Endodermal cell (in vitro differentiated cells): ENCODE results near the gene KIR2DL4. TPM values are rescaled to one million over a fixed set of nuclear protein-coding genes. Genes with fewer than 3 reads are reported as not detected.

ENCODE experiments used
- DNase-seq: peaks from one replicate; pipeline ENCODE4 v3.0.0-alpha.2; 2017
- H3K27ac ChIP-seq: 2 replicates; pipeline ENCODE4 v1.5.1; 2013; ENCODE audit warnings: mild to moderate bottlenecking, low read depth, low read length, moderate library complexity
- H3K27me3 ChIP-seq: 2 replicates; pipeline ENCODE4 v1.6.1; 2013; ENCODE audit warnings: mild to moderate bottlenecking, low read length, moderate library complexity; ENCODE audit not compliant: insufficient read depth, control insufficient read depth, poor library complexity, severe bottlenecking
- H3K36me3 ChIP-seq: 2 replicates; pipeline ENCODE4 v1.7.0; 2013; ENCODE audit warnings: mild to moderate bottlenecking, low read length, moderate library complexity; ENCODE audit not compliant: control insufficient read depth, insufficient read depth
- H3K4me1 ChIP-seq: one replicate; pipeline ENCODE4 v1.7.0; 2013; ENCODE audit warnings: low read length; ENCODE audit not compliant: control insufficient read depth, insufficient read depth
- H3K4me3 ChIP-seq: 2 replicates; pipeline ENCODE4 v1.5.1; 2013; ENCODE audit warnings: mild to moderate bottlenecking, low read length, moderate library complexity
- H3K9ac ChIP-seq: 2 replicates; pipeline ENCODE4 v1.6.1; 2013; ENCODE audit warnings: mild to moderate bottlenecking, low read length, moderate library complexity; ENCODE audit not compliant: poor library complexity, severe bottlenecking; ENCODE audit errors: extremely low read depth
- H3K9me3 ChIP-seq: 2 replicates; pipeline ENCODE4 v1.6.1; 2013; ENCODE audit warnings: mild to moderate bottlenecking, low read length, moderate library complexity; ENCODE audit not compliant: control insufficient read depth
- H3K27ac Mint-ChIP-seq: 2 replicates; pipeline ENCODE4 v1.8.0; 2020; ENCODE audit warnings: mixed read lengths
- H3K27me3 Mint-ChIP-seq: 2 replicates; pipeline ENCODE4 v1.8.0; 2021; ENCODE audit warnings: mild to moderate bottlenecking, mixed read lengths; ENCODE audit not compliant: insufficient read depth
- H3K36me3 Mint-ChIP-seq: 2 replicates; pipeline ENCODE4 v1.8.0; 2020; ENCODE audit warnings: low read depth, mixed read lengths
- H3K4me1 Mint-ChIP-seq: 2 replicates; pipeline ENCODE4 v1.8.0; 2020; ENCODE audit warnings: mixed read lengths
- H3K4me3 Mint-ChIP-seq: 2 replicates; pipeline ENCODE4 v1.8.0; 2020; ENCODE audit warnings: mild to moderate bottlenecking, moderate library complexity, mixed read lengths
- H3K9me3 Mint-ChIP-seq: 2 replicates; pipeline ENCODE4 v1.8.0; 2020; ENCODE audit warnings: mild to moderate bottlenecking, mixed read lengths
- WGBS, 2 experiments: methylation state at CpG; one replicate each; pipeline versions ENCODE4 v1.1.5 to v1.1.7; 2013; ENCODE audit warnings: missing lambda C conversion rate in 2 of 2, mixed read lengths in 1 of 2; ENCODE audit not compliant: insufficient coverage in 1 of 2, insufficient read length in 1 of 2; 5-methylcytosine and 5-hydroxymethylcytosine counted together
- total RNA-seq, 2 donors: library from RNA; stranded (reverse); fragmentation: NEBNext Ultra II Directional in 1 of 2; extraction: Animal tissue kit (Norgen Biotek cat#: 25700) in 1 of 2; gene quantifications; 2 replicates in 1 of 2; 3 replicates in 1 of 2; pipeline ENCODE4 v1.2.1, GENCODE V29; 2021
- TF ChIP-seq, protein P1 (sequence below): fragments of 200-600 bp; sonication (generic); conservative IDR thresholded peaks from 2 replicates; pipeline ENCODE4 v1.5.0; 2021; ENCODE audit warnings: antibody characterized with exemption, mild to moderate bottlenecking

The KIR2DL4 gene
- total RNA-seq, 2 donors from 2014 or later, result not detected

DNA sequence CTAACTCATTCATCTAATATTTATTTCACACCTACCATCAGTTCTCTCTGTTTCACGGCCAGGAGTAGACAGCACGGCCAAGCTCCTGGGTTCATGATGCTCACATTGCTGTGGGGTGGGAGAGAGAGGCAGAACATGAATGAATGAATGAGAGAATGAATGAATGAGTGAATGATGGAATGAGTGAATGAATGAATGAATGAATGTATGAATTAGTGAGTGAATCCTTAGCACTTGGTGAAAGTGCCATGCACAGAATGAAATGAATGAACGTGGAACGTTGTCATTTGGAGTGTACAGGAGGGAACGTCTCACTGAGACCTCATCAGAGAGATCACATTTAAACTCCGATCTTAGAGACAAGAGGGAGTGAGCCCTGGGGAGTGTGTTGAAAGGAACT lies 11.9 kb upstream of the KIR2DL4 start:
- no peak overlapping the region for H3K9ac ChIP-seq
- H3K4me1 ChIP-seq, result no peaks in the 10 kb centered on the region
- no peaks in the 10 kb centered on the region for H3K27me3 ChIP-seq
- H3K36me3 ChIP-seq, result no peaks in the 10 kb centered on the region
- no peaks in the 10 kb centered on the region for H3K4me1 Mint-ChIP-seq
- no peak overlapping the region for H3K4me3 Mint-ChIP-seq
- no peaks in the 10 kb centered on the region for H3K27me3 Mint-ChIP-seq
- H3K27ac ChIP-seq, result no peak overlapping the region
- WGBS, 2 experiments, result 82 to 92% methylated on average over 5 to 6 of the region's 6 CpGs
- H3K9me3 Mint-ChIP-seq, result peaks cover 65% of the 10 kb centered on the region
- peaks cover 39% of the 10 kb centered on the region for H3K9me3 ChIP-seq
- no peak overlapping the region for H3K4me3 ChIP-seq
- no peak for DNase-seq
- TF ChIP-seq, protein P1, sequence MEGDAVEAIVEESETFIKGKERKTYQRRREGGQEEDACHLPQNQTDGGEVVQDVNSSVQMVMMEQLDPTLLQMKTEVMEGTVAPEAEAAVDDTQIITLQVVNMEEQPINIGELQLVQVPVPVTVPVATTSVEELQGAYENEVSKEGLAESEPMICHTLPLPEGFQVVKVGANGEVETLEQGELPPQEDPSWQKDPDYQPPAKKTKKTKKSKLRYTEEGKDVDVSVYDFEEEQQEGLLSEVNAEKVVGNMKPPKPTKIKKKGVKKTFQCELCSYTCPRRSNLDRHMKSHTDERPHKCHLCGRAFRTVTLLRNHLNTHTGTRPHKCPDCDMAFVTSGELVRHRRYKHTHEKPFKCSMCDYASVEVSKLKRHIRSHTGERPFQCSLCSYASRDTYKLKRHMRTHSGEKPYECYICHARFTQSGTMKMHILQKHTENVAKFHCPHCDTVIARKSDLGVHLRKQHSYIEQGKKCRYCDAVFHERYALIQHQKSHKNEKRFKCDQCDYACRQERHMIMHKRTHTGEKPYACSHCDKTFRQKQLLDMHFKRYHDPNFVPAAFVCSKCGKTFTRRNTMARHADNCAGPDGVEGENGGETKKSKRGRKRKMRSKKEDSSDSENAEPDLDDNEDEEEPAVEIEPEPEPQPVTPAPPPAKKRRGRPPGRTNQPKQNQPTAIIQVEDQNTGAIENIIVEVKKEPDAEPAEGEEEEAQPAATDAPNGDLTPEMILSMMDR, result no peak
- H3K36me3 Mint-ChIP-seq, result peaks cover 2% of the 10 kb centered on the region
- H3K27ac Mint-ChIP-seq, result no peak overlapping the region

DNA sequence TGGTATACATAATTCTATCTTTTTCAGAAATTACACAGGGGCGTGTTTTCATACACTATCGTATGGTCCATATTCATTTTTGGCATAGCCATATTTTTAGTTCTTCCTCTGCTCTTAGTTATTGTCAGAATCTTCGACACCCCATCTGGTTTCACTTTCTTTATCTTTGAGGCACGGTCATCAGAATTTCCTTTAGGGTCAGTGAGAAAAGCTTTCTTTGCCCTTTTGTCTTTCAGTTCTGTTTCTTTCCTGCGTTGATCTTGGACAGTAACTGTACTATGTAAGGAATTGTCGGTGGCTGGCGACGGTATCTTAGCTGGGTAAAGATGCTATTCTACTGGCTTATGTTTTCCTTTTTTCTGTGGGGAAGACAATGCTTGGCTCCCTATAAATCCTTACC lies 10.6 kb upstream of the KIR2DL4 start:
- Histone ChIP-seq H3K36me3 (no peaks in the 10 kb centered on the region), H3K9me3 (peaks cover 43% of the 10 kb centered on the region), H3K27me3 (no peaks in the 10 kb centered on the region), H3K27ac (no peak overlapping the region), H3K4me1 (no peaks in the 10 kb centered on the region), H3K9ac (no peak overlapping the region), H3K4me3 (no peak overlapping the region)
- H3K27me3 Mint-ChIP-seq, result no peaks in the 10 kb centered on the region
- TF ChIP-seq, protein P1, result no peak
- H3K27ac Mint-ChIP-seq, result no peak overlapping the region
- DNase-seq, result no peak
- H3K4me1 Mint-ChIP-seq, result no peaks in the 10 kb centered on the region
- H3K9me3 Mint-ChIP-seq, result peaks cover 53% of the 10 kb centered on the region
- H3K4me3 Mint-ChIP-seq, result no peak overlapping the region
- H3K36me3 Mint-ChIP-seq, result no peaks in the 10 kb centered on the region
- 71 to 79% methylated on average over 7 to 8 of the region's 8 CpGs for WGBS, 2 experiments

DNA sequence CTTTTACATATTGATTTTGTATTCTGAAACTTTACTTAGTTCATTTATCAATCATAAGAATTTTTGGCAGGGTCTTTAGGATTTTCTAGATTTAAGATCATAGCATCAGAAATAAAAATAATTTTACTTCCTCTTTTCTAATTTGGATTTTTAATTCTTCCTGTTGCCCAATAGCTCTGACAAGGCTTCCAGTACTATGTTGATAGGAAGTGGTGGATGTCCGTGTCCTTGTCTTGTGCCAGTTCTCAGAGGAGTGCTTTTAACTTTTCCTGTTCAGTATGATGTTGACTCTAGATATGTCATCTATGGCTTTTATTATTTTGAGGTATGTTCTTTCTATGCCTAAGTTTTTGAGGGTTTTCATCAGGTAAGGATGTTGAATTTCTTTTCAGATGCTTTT lies 7.7 kb upstream of the KIR2DL4 start:
- DNase-seq, result no peak
- no peaks in the 10 kb centered on the region for H3K4me1 Mint-ChIP-seq
- H3K9me3 ChIP-seq, result peaks cover 49% of the 10 kb centered on the region
- H3K27ac ChIP-seq, result no peak overlapping the region
- no peak overlapping the region for H3K9ac ChIP-seq
- H3K27me3 Mint-ChIP-seq, result no peaks in the 10 kb centered on the region
- 20 to 75% methylated on average over 1 of the region's 1 CpG for WGBS, 2 experiments
- no peaks in the 10 kb centered on the region for H3K36me3 Mint-ChIP-seq
- no peak overlapping the region for H3K4me3 ChIP-seq
- H3K4me3 Mint-ChIP-seq, result no peak overlapping the region
- peaks cover 25% of the 10 kb centered on the region for H3K9me3 Mint-ChIP-seq
- no peaks in the 10 kb centered on the region for H3K27me3 ChIP-seq
- no peaks in the 10 kb centered on the region for H3K4me1 ChIP-seq
- no peak overlapping the region for H3K27ac Mint-ChIP-seq
- H3K36me3 ChIP-seq, result no peaks in the 10 kb centered on the region
- TF ChIP-seq, protein P1, result no peak
